Suprapubic skin (tissue), 3 donors: ENCODE data around the gene PTTG1IP.

Source experiments
- CTCF ChIP-seq, 2 donors: fragments of 200-600 bp in 1 of 2; fragments of 450-650 bp in 1 of 2; sonication (generic) in 1 of 2; IDR thresholded peaks; one replicate each; pipeline ENCODE4 v1.5.1; 2016 to 2019; ENCODE audit warnings: antibody characterized with exemption in 2 of 2, mild to moderate bottlenecking in 1 of 2, moderate library complexity in 1 of 2
- POLR2A ChIP-seq, 2 donors: fragments of 450-650 bp; IDR thresholded peaks; one replicate each; pipeline ENCODE4 v1.6.1; 2017; ENCODE audit warnings: antibody characterized with exemption in 2 of 2, mild to moderate bottlenecking in 2 of 2, moderate library complexity in 2 of 2

DNA sequence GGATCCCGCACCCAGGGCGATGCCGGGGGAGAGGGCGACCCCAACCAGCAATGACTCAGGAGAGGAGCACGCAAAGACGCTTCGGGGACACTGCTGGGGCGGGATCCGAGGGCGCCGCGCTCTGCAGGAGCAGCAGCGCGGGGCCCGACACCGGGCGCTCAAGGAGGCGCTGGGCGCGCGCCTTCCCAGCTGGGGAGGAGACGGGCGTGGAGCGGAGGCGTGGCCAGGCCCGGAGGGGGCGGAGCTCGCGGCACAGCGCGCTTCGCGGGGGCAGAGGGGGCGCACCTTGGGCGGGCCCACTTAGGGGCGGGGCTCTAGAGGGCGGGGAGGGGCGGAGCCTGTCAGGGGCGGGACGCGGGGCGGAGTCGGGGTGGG, 56.0 kb downstream of the PTTG1IP start:
- TF ChIP-seq POLR2A (IDR thresholded peaks at IDR 0.05): no peak
- no peak for TF ChIP-seq CTCF (IDR thresholded peaks at IDR 0.05)
